HG03175 (cell line): ENCODE results near the gene PRR5L.

Experiments
- ATAC-seq: cut with Tn5 transposase; IDR thresholded peaks from one replicate; pipeline ENCODE4 v1.9.1; 2021; ENCODE audit warnings: mild to moderate bottlenecking, moderate library complexity; ENCODE audit not compliant: unreplicated experiment

Gene PRR5L

DNA sequence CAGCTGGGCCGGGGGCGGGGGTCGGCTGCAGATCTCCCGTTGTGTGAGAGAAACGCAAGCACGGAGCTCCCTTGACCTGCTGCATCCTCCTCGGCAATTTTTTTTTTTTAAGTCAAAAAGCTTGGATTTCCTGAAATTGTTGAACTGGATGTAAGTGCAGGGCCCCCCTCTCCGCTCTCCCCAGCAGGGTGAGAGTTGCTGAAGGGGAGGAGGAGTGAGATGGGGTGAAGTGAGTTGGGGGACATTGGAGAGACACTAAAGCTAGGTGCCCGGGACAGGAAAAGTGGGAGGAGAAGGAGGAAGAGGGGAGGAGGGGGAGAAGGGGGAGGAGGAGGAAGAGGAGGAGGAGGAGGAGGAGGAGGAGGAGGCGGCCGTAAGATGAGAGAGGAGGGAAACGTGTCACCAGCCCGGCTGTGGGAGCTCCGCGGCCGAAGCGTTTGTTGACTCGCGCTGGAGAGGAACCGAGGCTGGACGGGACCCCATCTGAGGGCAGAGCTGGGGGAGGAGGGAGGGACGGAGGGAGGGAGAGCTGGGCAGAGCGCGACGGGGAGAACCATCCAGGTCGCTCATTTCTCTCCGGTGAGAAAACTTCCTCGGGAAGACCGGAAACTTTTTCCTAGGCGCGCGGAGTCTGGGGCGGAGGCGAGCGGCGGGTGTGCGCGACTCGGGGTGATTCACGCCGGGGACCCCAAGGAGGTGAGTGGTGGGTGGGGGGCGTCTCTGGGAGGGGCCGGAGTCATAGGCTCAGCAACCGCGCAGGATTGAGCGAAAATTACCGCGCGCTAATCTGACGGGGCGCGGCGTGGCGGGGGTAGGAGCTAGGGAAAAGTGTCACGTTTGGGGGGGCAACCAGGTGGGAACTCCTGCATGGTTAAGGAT, 80.2 kb downstream of the PRR5L start:
- no peak for ATAC-seq

DNA sequence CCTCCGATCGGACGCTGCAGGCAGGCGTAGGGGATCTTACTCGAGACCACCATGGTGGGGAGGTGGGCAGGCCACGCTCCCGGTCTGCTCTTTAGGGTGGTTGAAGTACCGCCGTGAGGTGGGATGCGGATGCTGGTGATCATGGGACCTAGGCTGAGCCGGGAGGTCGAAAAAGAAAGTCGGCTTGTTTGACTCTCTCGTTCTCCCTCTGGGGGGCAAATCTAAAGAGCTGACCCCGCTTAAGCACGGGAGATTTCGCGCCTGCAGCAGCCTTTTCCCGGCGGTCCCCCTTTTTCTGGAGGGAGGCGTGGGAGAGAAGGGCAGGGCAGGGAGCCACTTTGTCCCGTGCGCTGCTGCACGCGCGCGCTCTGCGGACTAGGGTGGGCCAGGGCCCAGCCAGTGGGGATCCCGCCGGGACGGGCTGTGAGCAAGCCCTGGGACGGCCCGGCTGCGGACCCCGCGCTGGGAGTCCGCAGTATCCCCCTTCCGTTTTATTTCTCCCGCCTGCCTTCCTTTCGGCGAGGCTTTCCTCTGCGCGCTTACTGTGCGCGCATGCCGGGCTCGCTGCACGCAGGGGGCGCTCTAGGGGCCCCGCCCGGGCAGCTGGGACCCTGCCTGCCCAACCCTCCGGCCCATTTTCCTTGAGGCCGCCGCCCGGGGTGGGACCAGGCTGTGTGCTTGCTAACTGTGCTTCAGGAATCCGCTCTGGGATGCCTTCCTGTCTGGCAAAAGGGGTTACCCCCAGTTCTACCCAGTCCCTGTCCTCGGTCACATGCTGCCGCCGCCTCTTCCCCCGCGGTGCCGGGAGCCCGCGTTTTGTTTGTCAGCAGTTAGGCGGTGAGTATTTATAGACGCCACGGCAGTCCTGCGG, 81.0 kb downstream of the PRR5L start:
- no peak for ATAC-seq

DNA sequence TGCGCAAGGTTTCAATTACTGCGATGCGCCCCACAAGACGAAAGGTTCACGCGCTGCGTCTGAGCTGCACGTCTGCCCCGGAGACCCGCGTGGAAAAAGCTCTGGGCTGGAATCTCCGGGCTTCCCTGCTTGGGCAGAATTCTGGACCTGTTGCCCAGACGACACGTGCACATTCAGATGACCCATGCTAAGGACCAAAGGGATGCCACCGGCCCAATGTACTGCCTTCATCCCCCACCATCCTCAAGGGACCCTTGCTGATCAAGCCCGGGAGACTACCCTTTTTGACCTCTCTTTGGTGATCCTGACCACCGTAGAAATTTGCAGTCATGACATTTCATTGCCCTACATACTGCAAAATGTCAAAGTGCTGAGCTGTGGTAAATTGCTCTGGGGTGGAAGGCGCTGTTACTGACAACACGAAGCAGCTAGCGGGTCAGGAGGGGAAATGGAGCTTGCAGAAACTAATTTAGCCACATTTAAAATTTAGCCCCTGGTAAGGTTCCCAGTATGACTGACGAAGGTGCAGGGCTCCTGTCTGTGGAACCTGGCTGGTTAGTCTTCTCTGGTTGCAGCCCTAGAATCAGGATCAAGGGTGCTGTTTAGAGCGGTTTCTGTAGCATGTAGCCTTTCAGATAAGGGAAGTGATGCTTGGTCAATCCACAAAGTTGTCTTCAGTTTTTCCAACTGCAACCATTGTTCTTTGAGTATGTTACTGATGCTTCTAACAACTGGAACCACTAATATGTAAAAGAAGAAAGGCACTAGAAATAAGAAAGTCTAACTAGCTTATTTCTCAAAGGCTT, 81.9 kb downstream of the PRR5L start:
- ATAC-seq = no peak

DNA sequence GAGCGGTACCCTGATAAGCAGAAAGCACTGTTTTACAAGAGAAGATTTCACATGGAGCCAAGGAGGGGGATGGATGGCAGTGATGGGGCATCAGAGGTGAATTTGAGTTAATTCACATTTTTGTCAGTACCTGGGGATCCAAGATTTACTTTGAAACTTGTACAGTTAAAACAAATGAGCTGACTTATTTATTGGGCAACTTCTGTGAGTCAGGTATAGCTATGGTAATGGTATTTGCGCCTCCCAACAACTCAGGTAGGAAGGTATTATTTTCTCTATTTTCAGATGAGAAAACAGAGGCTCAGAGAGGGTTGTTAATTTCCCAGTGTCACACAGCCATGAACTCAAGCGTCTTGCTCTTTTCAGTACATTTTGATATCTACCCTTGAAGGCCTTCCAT, 83.6 kb downstream of the PRR5L start:
- no peak for ATAC-seq

DNA sequence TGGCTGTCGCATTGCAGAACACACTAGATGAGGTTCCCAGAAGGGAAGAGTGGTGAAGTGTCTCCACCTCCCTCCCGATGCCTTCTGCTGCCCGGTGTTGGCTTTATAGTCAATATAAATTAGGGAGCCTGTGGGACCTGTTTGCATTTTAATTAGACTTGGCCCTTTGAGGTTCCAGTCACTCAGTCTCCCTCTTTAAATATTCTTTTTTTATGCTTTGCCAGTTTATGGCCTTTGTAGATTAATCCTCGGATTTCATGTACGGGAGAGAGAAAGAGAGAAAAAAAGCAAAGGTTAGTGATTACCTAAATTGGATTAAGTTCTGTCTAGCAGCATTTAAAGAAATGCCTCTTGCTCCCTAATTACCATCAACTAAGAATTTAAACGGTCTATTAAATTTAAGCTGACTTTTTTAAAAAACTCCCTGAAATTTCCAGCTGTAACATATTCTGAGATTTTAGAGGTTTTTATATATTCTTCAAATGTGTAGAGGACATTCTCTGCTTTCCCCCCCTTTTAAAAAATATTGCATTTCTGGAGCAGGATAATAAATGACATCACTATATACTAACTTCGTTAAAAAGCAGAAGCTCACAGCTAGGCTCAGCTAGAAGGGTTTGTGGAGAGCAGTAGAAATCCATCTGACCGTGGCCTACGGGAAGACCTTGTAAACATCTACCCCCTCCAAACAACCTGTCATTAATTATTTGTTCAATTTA, 84.4 kb downstream of the PRR5L start:
- ATAC-seq = no peak

DNA sequence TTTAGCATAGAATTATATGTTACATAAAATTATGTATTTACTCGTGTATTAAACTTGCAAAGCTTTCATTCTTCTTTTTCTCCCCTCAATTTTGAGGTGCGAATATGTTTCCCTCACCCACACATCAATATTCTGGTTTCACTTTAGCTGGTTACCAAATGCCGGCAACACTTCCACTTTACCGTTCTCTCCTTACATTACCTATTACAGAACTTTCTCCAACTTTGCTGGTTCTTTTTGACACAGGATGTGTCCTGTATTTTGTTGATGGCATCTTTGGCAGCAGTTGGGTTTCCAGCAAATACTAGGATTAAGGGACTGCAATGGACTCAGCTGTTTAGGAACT, 84.9 kb downstream of the PRR5L start:
- ATAC-seq = peak; percentile 39

DNA sequence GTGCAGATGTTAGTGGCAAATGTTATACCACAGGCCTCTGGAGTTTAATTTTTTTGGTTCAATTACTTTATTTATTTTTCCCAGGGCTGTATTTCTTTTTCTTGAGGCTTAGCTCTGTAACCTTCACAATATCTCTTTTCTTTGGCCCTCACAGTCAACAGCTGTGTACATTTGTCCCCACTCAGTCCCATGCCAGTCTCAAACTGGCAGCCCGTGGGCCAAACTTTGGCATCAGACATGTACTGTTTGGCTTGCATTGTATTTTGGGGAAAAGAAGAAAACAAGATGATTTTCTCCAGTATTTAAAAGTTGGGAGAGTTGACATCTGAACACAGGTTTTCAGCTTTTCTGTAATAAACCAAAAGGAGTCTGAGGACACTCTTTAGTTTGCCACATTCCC, 87.1 kb downstream of the PRR5L start:
- ATAC-seq = no peak

DNA sequence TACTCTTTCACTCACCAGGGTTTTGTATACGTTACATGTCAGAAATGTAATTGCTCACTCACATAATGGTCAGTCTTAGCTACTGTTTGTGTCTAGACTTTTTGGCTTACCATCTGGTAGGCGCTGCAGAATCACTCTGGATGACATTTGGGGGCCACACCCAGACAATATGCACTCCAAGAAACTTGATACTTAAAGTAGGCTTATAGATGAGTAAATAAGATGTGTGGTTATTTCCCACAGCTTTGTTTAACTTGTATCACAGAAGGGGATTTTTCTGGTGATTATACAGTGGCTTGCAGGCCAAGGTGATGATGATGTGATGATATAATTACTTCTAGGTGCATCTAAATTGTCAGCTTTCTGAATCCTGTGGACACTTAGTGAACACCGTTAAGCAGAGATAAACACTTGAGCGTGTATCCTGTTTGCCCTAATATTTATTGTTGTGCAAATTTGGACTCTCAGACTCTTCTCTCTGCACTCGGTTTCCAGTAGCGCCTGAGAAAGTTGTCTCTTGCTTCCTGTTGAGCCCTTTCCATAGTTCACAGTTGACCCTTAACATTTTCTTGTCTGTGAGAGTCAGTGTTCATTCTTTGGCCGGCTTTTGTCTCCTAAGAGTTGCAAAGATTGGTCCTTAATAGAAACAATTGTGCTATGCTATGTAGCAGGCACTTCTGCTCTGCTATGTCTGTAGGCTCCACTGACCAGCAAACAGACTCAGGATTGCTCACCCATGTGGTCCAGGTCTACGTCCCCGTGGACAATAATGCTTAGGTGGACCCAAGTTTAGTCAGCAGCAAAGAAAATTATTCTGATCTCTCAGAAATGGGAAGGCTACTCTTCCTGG, 89.3 kb downstream of the PRR5L start:
- no peak for ATAC-seq

DNA sequence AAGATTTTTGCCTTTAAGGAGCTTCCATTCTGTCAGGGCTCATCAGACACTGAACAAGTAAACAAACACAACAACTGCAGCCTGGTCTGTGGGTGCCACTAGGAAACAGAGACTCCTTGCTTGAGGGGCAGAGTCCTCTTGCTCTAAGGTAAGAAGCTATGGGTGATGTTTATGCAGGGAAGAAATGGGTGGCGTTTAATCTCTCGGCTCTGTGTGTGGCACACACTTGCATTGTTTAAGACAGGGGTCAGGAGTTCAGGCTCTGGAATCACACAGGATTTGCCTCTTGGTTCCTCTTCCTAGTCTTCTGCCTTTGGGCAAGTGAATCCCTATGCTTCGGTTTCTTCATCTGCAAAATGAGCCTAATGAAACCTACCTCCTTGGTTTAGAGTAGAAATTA, 90.3 kb downstream of the PRR5L start:
- ATAC-seq = no peak

DNA sequence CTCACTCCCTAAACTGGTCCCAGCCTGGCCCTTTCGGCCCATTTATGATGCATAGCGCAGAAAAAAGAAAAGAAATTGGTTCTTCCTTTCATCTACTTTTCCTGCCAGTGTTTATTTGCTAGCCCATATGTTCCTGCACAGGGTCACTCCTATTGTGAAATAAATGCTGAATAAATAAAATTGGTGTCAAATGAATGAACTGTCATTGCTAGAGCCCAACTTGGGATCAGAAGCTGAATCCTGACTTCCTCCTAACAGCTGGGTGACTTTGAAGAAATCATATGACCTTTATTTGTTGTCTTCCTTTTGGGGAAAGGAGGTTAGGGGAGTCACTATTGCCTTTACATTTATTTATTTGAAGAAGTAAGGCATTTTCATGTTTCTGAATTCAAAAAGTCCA, 92.0 kb downstream of the PRR5L start:
- no peak for ATAC-seq

DNA sequence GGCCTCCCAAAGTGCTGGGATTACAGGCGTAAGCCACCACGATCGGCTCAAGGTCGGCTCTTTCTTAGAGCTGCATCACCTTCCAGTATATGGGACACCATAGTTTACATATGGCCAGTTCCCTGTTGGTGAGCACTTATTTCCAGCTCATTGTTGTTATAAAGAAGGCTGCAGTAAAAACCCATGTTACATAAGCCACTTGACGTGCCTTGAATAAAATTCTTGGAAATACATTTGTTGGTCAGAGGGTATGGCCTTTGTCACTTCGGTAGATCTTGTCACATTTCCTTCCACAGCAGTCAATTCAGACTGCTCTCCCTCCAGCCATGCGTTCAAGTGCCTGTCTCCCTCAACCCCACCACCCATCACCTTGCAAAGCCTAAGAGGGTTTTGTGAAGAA, 92.9 kb downstream of the PRR5L start:
- ATAC-seq = no peak

DNA sequence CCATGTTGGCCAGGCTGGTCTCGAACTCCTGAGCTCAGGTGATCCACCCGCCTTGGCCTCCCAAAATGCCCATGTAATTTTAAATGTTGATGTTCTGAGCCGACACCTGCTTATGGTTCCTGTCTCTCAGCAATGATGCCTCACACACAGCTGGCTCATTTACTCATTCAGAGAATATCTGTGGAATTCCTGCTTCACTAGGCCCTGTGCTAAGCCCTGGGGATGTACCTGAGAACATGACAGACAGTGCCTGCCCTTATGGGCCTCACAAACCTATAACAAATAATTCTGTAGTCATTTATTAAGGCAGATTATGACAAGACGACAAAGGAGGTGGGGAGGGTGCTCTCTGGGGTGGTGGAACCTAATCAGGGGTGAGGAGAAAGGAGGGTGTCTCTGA, 93.7 kb downstream of the PRR5L start:
- no peak for ATAC-seq

DNA sequence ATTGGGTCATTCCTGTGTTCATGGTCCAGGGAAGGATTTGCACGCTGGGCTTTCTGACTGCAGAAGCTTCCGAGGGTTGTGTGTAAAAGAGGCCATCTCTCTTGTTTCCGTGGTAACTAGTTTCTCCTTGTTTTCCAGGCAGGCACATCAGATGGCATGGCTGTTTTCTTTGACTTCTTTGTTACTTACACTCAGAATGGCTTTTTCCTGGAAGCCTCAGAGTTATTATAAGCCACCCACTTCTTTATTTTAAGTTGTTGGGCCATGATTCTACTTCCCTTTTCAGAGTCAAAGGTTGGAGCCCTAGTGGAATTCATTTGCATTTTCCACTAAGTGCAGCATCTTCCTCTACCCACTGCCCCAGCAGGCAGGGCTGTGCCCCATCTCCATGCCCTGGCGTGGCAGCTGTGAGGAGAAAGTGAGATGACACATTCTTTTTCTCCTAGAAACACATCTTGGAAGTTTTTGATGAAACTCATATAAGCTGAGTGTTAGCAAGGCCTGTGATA, 94.9 kb downstream of the PRR5L start:
- ATAC-seq = no peak

DNA sequence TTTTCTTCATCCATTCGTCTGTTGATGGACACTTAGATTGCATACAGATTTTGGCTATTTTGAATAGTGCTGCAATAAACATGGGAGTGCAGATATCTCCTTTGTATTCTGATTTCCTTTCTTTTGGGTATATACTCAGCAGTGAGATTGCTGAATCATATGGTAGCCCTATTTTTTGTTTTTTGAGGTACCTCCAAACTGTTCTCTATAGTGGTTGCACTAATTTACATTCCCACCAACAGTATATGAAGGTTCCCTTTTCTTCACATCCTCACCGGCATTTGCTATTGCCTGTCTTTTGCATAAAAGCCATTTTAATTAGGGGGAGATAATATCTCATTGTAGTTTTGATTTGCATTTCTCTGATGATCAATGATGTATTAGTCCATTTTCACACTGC, 96.1 kb downstream of the PRR5L start:
- no peak for ATAC-seq

DNA sequence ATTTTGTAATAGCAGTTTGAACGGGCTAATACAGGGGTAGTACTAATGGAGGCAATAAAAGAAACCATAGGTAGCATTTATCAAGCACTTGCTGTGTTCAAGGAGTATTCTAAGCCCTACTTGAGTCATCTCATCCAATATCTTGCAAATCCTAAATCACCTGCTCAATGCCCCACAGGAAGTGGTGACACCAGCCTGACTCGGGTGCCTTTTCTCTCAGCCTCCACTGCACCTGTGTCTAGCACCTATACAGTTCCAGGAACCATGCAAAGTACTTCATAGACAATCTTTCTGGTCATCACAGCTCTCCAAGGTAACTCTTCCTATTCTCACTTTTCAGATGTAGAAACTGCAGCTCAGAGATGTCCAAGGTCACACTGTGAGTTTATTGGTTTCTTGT, 98.0 kb downstream of the PRR5L start:
- ATAC-seq = no peak

DNA sequence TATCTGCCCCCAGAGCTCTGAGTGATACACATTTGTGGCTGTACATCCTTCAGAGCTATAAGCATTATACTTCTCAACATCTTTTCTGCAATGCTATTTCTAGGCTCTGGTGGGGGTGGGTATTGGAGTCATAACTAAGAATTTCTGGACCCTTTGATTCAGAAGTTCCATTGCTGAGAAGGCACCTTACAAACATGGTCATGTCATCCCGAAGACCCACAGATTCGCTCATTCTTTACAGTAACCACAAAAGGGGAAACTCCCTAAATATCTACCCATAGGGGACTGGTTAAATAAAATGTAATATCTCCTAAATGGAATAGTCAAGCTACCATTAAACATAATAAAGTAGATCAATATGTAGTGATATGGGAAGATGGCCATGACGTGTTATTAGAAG, 98.8 kb downstream of the PRR5L start:
- ATAC-seq = no peak

DNA sequence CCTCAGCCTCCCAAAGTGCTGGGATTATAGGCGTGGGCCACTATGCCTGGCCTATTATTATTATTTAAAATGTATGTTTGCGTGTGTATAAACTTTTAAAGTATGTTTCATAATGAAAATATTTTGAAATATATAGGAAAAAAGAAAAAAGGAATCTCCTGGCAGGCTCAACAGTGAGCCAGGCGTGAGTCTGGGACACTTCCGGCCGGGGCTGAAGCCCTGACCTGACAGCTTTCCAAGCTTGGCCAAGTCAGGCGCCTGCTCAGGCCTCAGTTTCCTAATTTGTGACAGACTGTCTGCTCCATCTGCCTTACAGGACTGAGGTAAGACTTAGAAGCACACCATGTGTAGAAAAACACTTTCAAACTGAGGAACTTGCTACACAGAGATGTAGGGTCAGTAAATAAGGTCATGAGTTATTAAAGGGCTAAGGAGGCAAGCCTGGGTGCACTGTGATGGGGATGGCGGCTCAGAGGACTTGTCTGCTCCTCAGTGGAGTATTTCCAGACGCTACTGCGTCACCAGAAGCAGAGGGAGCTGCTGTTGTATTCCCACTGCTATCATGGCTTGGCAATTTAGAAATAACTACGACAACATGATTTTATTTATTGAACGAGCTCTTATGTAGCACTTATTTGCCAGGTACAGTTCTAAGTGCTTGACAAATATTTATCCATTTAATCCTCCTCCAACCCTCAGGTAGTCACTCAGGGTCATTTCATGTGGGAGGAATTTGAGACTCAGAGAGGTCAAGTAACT, 100.1 kb downstream of the PRR5L start:
- ATAC-seq = no peak

DNA sequence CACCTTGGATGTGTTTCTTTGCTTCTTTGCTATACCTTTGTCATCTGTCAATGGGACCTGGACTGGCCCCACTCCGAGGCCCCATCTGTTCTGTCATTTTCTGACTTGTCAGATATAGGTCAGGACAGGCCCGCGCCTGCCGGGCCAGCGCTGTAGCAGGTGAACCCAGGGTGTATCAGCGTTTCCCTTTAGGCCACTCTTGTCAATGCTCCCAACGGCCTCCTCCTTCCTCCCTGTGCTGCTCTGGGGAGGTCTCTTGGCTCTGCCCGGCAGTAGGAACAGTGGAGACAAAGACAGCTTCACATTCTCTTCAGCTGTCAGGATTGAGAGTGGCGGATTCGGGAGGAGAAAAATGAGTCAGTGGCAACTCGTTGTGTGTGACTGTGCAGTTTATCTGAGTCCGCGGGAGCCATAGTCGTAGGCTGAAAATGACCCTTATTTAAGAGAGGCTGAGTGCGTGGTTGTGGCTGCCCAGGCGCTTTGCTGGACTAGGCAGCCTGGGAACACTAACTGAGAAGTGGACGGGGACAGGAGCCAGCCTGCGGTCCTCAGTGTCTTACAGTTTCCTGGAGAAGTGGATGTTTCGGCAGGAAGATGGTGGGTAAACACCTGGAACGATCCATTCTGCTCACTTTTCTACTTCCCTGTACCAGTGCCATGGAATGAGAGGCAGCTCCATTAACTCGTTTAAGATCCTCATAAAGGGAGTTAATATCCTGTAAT, 102.3 kb downstream of the PRR5L start:
- ATAC-seq = no peak
